ENCODE results near the gene SCAPER.
"Not testable (repeated sequence)": the region's sequence is repeated elsewhere in the genome, so short reads cannot be mapped to it uniquely, and the experiment has no call there.

The SCAPER gene

GRCh38 chr15:76846782-76847181 lies 58.4 kb downstream of the SCAPER start:
- DNase-seq: no peak

- no peak for DNase-seq
Observed at GRCh38 chr15:76844096-76844495, 61.0 kb downstream of the SCAPER start.

GRCh38 chr15:76843269-76843668 lies 61.9 kb downstream of the SCAPER start:
- no peak for DNase-seq

- DNase-seq: peak; percentile 46
Observed at GRCh38 chr15:76840830-76841460, 64.2 kb downstream of the SCAPER start.

- no peak for DNase-seq
Observed at GRCh38 chr15:76839173-76839572, 66.0 kb downstream of the SCAPER start.

GRCh38 chr15:76837474-76837873 lies 67.7 kb downstream of the SCAPER start:
- DNase-seq: no peak

- DNase-seq: no peak
Observed at GRCh38 chr15:76829939-76830338, 75.2 kb downstream of the SCAPER start.

GRCh38 chr15:76823890-76824289 lies 81.2 kb downstream of the SCAPER start:
- DNase-seq: peak; percentile 46

GRCh38 chr15:76823303-76823702 lies 81.8 kb downstream of the SCAPER start:
- no peak for DNase-seq

- not testable (repeated sequence) for DNase-seq
Observed at GRCh38 chr15:76818926-76819325, 86.2 kb downstream of the SCAPER start.

GRCh38 chr15:76815421-76815820 lies 89.7 kb downstream of the SCAPER start:
- DNase-seq: no peak

GRCh38 chr15:76812381-76812780 lies 92.8 kb downstream of the SCAPER start:
- no peak for DNase-seq

- no peak for DNase-seq
Observed at GRCh38 chr15:76809412-76810103, 95.6 kb downstream of the SCAPER start.

- no peak for DNase-seq
Observed at GRCh38 chr15:76803049-76803571, 102.0 kb downstream of the SCAPER start.

GRCh38 chr15:76802411-76802810 lies 102.7 kb downstream of the SCAPER start:
- DNase-seq: no peak

- no peak for DNase-seq
Observed at GRCh38 chr15:76799760-76800159, 105.4 kb downstream of the SCAPER start.

- no peak for DNase-seq
Observed at GRCh38 chr15:76795217-76795616, 109.9 kb downstream of the SCAPER start.

GRCh38 chr15:76793162-76793561 lies 112.0 kb downstream of the SCAPER start:
- no peak for DNase-seq

- DNase-seq: no peak
Observed at GRCh38 chr15:76791511-76791910, 113.6 kb downstream of the SCAPER start.

- DNase-seq: no peak
Observed at GRCh38 chr15:76787273-76787672, 117.9 kb downstream of the SCAPER start.

- no peak for DNase-seq
Observed at GRCh38 chr15:76776969-76777368, 128.2 kb downstream of the SCAPER start.

GRCh38 chr15:76776480-76776879 lies 128.7 kb downstream of the SCAPER start:
- DNase-seq: no peak

GRCh38 chr15:76773234-76773633 lies 131.9 kb downstream of the SCAPER start:
- no peak for DNase-seq

GRCh38 chr15:76772776-76773175 lies 132.4 kb downstream of the SCAPER start:
- no peak for DNase-seq

- DNase-seq: no peak
Observed at GRCh38 chr15:76764004-76764403, 141.1 kb downstream of the SCAPER start.

All from NCI-H2171 treated with DMSO at 0.1 percent for 48 hours (cell line).